Effector memory CD8-positive, alpha-beta T cell (primary cell): ENCODE data around the gene MSX1.

Experiments used
- ATAC-seq: fragments of 150-1000 bp; cut with Tn5 transposase; replicated peaks from 2 replicates; pipeline ENCODE4 v1.10.0; 2021; ENCODE audit warnings: mild to moderate bottlenecking, moderate library complexity
- DNase-seq, 3 experiments: peaks; one replicate each; pipeline ENCODE4 v3.0.0; 2021
- H3K27ac Mint-ChIP-seq, 2 donors: one replicate each; pipeline ENCODE4 v1.8.0; 2022; ENCODE audit warnings: mild to moderate bottlenecking in 2 of 2, mixed read lengths in 2 of 2, moderate library complexity in 2 of 2
- H3K27me3 Mint-ChIP-seq, 2 donors: one replicate each; pipeline ENCODE4 v1.8.0; 2022; ENCODE audit warnings: mixed read lengths in 2 of 2
- H3K36me3 Mint-ChIP-seq: one replicate; pipeline ENCODE4 v1.8.0; 2022; ENCODE audit warnings: mild to moderate bottlenecking, moderate library complexity, mixed read lengths; ENCODE audit not compliant: insufficient read depth
- H3K4me1 Mint-ChIP-seq, 2 donors: one replicate each; pipeline ENCODE4 v1.8.0; 2022; ENCODE audit warnings: low read depth in 2 of 2, mixed read lengths in 2 of 2
- H3K4me3 Mint-ChIP-seq, 2 donors: one replicate each; pipeline ENCODE4 v1.8.0; 2022; ENCODE audit warnings: mild to moderate bottlenecking in 2 of 2, mixed read lengths in 2 of 2, moderate library complexity in 2 of 2
- H3K9me3 Mint-ChIP-seq, 2 donors: one replicate each; pipeline ENCODE4 v1.8.0; 2022; ENCODE audit warnings: mixed read lengths in 2 of 2

Gene MSX1

DNA sequence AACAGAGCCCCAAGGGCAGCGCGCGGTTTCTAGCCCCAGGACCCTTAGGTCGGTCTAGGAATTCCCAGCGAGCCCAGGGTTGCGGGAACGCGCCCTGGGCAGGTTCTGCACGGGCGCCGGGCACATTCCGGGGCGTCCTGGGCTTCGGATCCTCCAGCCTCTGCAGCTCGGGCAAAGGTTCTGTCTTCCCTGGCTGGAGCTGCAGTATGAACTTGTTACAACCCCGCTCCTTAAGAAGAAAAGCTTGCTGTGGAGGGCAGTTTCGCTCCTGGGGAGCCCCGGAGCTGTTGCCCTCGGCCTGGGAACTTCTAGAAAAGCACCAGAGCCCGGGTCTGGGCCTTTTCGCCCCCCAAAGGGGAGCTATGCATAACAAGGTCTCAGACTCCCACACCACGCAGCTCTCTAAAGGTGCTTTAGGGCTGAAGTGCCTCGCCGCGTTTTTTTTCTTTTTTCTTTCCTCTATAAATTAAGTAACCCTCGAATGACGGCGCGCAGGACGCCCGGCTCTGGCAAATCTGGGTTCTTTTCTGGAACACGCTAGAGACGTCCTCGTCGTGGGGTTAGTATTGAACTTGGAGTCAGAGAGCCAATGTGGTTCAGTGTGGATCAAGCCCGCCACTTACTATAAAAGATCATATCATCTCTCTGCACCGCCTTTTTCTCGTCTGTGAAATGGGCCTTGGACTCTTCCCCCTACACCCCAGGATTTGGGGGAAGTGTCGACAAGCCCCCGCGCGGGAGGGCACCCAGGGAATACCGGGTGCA lies 5.7 kb downstream of the MSX1 start:
- Mint-ChIP-seq H3K36me3 (no peaks in the 10 kb centered on the region), H3K27me3 (peaks cover 35 to 76% of the 10 kb centered on the region in 2 donors), H3K9me3 (no peaks in the 10 kb centered on the region), H3K4me3 (no peak overlapping the region), H3K4me1 (peaks cover 15 to 25% of the 10 kb centered on the region in 2 donors), H3K27ac (no peak overlapping the region)
- no peak for DNase-seq
- no peak for ATAC-seq

DNA sequence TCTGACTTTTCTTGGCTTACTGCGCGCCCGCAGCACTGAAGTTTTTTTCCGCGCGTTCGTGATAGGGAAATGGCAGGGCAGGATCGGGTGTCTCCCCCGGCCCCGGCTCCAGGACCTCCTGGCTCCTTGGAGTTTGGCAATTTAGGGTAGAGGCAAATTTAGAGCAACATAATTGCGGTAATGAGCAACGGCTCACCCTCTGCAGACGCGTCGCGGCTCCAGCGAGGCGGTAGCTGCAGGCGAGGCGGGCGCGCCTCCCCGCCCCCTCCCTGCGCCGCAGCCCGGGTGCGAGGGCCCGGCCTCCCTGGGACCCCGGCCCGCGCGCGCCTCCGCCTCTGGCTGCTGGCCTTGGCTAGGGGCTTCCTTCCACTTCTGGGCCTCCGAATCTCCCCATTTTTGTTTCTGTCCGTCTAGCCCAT lies 6.2 kb downstream of the MSX1 start:
- Mint-ChIP-seq H3K4me1 (peaks cover 12 to 21% of the 10 kb centered on the region in 2 donors), H3K36me3 (no peaks in the 10 kb centered on the region), H3K27me3 (peaks cover 29 to 78% of the 10 kb centered on the region in 2 donors), H3K9me3 (no peaks in the 10 kb centered on the region), H3K27ac (no peak overlapping the region), H3K4me3 (peak overlapping the region; percentile 33 to 49)
- DNase-seq (no peak), ATAC-seq (no peak)

DNA sequence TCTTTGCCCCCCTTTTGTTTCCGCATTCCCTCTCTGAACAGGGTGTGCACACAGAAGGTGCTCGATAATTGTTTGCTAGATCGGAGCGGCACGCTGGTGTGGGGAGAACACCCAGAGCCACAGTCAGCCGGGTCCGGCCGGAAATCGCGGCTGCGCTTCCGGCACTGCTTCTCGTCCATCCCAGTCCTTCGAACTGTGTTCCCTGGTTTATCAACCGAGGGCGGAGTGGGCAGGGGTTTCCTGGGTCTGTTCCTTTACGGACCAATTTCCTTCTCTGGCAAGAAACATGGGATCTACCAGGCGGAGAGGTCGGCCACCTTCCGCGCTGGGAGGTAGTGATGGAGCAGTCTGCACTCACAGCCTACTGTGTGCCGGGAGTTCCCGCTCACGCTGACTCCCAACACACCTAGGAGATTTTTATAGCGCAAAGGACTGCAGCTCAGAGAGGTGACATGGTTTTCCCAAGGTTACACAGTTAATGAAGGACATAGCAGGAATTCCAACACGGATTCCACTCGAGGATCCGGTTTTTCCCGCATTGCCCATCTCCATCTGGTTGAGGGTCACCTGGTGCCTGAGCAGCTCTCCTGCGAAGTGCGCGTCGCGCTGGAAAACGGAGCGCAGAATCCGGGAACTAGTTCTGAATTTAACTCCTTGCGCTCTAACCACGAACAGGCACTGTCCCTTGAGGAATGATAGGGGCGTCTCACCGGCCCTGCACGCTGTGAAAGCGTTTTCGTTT lies 6.8 kb downstream of the MSX1 start:
- Mint-ChIP-seq H3K27ac (no peak overlapping the region), H3K4me3 (peak overlapping the region; percentile 33 to 49), H3K4me1 (peaks cover 11 to 16% of the 10 kb centered on the region in 2 donors), H3K9me3 (no peaks in the 10 kb centered on the region), H3K27me3 (peaks cover 23 to 79% of the 10 kb centered on the region in 2 donors), H3K36me3 (no peaks in the 10 kb centered on the region)
- ATAC-seq (no peak), DNase-seq (no peak)

DNA sequence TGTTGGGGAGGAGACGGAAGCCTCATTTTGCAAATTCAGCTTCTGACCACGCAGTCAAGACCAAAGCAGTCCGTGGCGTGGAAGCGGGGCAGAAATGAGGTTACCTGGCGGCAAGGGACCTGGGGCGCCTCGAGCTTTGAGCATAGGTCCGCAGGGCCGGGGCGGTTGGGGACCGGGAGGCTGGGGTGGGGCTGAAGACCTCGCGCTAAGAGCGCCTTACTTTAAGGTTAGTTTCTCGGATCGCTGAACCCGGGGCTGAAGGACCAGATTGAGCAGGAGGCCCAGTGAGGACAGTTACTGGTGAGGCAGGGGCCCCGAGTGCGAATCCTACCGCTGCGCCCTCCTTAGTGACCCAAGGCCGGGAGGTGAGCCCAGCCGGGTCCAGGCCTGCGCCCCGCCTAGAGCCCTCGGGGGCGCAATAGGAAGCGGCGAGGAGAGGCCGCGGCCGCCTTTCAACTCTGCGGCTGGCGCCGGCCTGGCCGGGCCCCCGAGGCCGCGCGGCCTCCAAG lies 7.5 kb downstream of the MSX1 start:
- Mint-ChIP-seq H3K4me1 (peaks cover 15 to 19% of the 10 kb centered on the region in 2 donors), H3K27me3 (peaks cover 17 to 77% of the 10 kb centered on the region in 2 donors), H3K27ac (no peak overlapping the region), H3K36me3 (no peaks in the 10 kb centered on the region), H3K4me3 (peak overlapping the region; percentile 33 to 49), H3K9me3 (no peaks in the 10 kb centered on the region)
- no peak for DNase-seq
- no peak for ATAC-seq

DNA sequence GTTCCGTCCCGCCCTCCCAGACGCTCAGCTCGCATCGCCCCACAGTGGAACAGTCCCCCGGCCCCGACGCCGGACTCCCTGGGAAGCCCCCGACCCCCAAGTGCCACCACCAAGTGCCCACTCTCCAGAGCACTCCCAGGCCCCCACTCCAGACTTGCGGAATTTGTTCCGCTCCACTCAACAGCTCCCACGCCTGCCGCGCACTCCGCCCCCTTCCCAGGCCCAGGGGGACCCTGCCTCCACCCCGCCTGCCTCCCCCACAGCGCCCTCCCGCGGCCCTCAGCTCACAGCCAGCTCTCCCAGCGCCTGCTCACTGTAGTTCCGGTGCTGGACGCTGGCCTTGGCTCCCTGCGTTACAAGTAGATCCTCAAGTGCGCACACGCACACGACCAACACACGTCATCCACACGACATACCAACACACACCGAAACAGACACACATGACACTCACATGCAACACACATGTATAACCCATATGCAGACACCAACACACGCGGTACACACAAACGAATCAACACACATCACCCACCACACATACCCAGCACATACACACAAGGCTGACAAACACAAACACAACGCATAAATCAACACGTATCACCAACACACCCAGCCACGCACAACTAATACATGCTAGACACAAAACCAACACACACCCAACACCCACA lies 8.0 kb downstream of the MSX1 start:
- H3K27me3 Mint-ChIP-seq, result peaks cover 11 to 74% of the 10 kb centered on the region in 2 donors
- no peaks in the 10 kb centered on the region for H3K36me3 Mint-ChIP-seq
- no peak overlapping the region for H3K4me3 Mint-ChIP-seq
- no peak overlapping the region for H3K27ac Mint-ChIP-seq
- no peaks in the 10 kb centered on the region for H3K9me3 Mint-ChIP-seq
- DNase-seq, result no peak
- H3K4me1 Mint-ChIP-seq, result peaks cover 15 to 19% of the 10 kb centered on the region in 2 donors
- no peak for ATAC-seq

DNA sequence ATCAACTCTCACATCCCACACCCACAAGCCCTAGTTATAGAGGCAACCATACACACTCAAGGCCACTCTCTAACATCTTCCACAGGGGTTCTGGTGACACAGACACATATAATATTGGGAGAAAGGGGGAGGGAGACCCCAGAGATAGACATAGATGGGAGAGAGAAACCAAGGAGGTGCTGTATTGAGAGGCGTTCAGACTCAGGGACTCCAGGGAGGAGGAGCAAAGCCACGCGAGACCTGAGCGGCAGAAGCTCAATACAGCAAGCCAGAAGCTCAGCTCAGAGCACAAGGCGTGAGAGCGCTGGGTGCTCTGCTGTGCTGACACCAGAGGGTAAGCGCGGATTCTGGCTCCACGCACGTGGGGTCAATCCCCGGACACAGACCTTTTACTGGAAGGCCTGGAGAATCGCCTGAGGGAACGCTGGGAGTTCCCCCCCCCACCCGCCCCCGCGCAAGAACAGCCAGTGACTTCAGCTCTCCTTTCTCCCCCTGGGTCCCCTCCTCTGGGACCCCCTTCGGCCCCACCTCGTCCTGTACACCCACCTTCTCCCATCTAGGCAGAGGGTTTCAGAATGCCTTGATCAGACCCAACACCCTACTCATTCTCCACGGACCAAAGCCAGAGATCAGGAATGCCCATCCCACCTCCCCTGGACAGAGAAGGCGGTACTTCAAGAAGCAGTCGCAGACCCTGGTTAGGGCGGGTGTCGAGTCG lies 8.7 kb downstream of the MSX1 start:
- Mint-ChIP-seq H3K36me3 (peaks cover 2% of the 10 kb centered on the region), H3K27me3 (peaks cover 4 to 71% of the 10 kb centered on the region in 2 donors), H3K27ac (no peak overlapping the region), H3K9me3 (no peaks in the 10 kb centered on the region), H3K4me3 (no peak overlapping the region), H3K4me1 (peaks cover 15 to 19% of the 10 kb centered on the region in 2 donors)
- DNase-seq, result no peak
- no peak for ATAC-seq

DNA sequence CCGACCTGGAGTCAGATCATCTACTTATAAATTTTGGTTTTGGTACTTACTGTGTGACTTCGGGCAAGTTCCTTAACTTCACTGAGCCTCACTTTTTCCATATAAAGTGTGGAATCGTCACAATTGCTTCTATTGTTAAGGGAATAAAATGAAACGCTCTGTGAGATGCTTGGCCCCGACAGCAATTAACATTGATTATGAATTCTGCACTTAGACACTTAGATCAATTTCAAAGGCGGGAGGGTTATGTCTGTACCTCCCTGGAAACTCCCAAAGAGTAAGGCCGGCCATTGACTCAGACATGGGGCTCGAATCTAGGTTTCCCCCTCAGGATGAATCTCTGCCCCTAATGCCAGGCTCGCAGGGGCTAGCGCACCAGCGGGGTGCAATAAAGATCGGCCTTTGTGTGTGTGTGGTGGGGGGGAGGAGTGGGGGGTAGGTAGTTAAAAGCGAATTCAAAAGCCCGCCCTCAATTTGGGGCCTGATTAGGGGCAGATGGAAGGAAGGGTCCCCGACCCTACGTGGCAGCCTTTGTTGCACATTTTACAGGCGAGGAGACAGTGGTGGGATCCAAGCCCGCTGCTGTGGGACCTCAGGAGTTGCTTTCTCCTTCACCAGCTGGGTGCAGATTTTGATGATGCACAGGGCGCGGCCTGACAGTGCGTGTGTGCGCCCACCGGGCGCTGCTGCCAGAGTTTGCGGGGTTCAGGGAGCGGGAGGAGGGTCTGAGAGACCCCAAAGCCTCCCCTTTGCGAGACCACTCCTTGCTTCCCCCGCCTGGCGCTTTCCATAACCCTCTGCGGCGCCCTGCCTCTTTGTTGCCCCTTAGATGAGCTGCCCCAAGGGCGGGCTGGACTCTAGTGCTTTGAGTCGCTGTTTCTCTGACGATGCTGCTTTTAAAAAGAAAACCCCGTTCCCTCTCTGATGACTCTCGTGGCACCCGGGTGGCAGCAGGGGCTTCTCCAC lies 9.6 kb downstream of the MSX1 start:
- Mint-ChIP-seq H3K4me1 (peaks cover 15 to 19% of the 10 kb centered on the region in 2 donors), H3K4me3 (no peak overlapping the region), H3K27me3 (peaks cover 0 to 73% of the 10 kb centered on the region in 2 donors), H3K9me3 (no peaks in the 10 kb centered on the region), H3K36me3 (peaks cover 2% of the 10 kb centered on the region), H3K27ac (no peak overlapping the region)
- ATAC-seq (no peak), DNase-seq (no peak)

DNA sequence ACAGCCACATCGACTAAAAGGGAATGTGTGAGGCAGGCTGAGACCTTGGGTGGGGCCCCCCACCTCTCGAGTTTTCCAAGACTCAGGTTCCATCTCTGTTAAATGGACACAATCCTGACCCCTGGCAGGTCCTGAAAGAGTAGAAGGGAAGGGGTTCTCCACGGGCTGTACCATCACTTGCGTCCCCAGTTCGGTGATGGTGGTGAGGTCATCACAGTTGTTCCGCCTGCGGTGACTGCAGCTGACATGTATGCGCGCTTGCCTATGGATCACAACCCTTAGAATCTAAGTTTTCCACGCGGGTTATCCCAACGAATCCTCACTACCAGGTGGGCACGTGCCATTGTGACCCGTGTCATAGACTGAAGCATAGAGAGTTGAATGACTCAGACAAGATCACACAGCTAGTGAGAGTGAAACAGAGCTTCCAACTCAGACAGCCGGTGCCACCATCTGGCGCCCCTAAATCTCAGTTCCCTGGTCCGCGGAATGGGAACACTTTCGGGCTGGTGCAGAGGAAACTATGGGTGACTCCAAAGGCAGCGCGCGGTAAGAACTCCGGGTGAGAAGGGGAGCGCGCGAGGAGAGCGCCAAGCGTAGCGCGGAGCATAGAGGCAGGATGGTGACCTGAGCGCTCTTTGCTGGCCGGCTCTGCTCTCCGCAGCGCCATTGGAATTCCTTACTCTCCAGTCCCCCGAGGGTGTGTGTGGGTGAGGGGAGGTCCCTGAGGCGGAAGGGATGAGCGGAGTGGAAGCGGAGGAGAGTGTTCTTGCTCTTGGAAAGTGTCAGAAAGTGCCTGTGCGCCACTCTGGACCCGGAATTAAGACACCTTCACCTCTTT lies 10.5 kb downstream of the MSX1 start:
- no peak for DNase-seq
- Mint-ChIP-seq H3K4me1 (peaks cover 15 to 19% of the 10 kb centered on the region in 2 donors), H3K27ac (no peak overlapping the region), H3K27me3 (peaks cover 0 to 72% of the 10 kb centered on the region in 2 donors), H3K9me3 (no peaks in the 10 kb centered on the region), H3K36me3 (peaks cover 2% of the 10 kb centered on the region), H3K4me3 (no peak overlapping the region)
- ATAC-seq, result no peak

DNA sequence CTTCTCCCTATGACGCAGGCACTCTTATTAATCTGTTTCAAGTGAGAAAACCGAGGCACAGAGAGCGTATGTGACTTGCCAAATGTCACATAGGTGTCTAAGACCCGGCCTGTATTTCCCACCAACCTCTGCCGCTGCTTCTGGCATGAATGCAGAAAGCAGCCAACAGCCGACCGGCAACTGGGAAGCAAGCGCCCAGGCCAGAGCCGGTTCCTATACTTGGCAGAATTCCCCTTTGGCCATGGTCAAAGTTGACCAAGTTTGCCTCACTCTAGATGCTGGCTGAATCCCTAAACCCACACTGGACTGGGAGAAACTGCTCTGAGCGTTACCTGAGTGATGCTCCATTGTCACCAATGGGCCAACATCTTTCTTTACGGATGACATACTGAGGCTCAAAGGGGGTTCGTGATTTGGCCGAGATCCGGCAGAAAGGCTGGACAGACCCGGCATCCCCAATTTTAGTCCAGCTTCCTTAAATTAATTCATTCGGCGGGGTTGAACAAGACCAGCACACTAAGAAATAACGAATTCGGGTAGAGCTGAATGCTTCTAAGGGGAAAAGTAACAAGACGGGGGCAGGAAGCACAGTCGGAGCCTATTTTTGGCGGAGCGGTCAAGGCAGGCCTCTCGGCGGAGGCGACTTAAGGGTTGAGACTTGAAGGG lies 11.2 kb downstream of the MSX1 start:
- H3K27ac Mint-ChIP-seq, result no peak overlapping the region
- peaks cover 15 to 16% of the 10 kb centered on the region in 2 donors for H3K4me1 Mint-ChIP-seq
- H3K9me3 Mint-ChIP-seq, result no peaks in the 10 kb centered on the region
- ATAC-seq, result no peak
- no peak overlapping the region for H3K4me3 Mint-ChIP-seq
- H3K36me3 Mint-ChIP-seq, result peaks cover 2% of the 10 kb centered on the region
- no peak for DNase-seq
- H3K27me3 Mint-ChIP-seq, result peaks cover 0 to 72% of the 10 kb centered on the region in 2 donors

DNA sequence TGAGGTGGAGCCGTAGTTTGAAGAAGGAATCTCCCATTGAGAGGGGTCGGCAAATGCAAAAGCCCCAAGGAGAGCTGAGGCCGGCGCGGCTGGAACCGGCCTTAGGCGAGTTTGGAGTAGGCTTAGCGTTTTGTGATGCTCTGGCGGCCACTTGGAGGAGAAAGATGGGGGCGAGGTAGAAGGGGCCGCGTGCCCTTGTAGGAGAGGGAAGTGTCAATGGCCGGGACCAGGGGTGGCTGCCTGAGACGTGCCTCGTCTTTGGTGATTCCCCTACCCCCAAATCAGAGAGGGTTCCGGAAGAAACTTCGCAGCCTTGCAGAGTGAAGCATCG lies 11.7 kb downstream of the MSX1 start:
- ATAC-seq, result no peak
- Mint-ChIP-seq H3K27me3 (peaks cover 0 to 71% of the 10 kb centered on the region in 2 donors), H3K27ac (no peak overlapping the region)

DNA sequence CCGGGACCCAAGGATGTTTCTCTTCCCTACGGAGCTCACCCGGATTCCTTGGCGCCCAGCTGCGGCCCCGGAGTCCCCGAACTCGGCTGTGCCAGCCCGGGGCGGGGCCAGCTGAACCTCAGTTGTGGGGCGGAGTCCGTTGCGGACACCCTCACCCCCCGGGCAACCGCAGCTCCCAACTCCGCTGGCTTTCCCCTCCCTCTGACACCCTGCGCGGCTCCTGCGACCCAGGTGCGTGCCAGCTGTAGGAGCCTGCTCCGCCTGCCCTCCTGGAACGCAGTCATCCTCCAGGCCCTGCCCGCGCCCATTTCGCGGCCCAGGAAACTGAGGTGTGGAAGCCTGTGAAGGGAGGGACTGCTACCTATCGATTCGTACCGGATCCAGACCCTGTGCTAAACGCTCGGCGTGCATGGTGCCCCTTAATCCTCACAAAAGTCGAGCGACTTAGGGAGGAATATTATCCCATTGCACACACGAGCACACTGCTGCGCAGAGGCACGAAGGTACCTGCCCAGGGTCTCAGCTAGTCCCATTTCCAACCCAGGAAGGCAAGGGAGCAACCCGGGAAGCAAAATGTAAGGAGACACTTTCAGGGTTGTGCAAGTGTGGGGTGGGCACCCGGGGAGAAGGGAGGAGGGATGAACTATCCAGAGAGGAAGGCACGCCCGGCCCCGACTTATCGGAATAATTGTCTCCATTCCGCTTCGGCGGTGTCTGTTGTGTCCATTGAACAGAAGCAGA lies 12.3 kb downstream of the MSX1 start:
- H3K36me3 Mint-ChIP-seq, result peaks cover 2% of the 10 kb centered on the region
- H3K4me3 Mint-ChIP-seq, result peak overlapping the region in 1 of 2 donors; percentile 28
- peaks cover 0 to 66% of the 10 kb centered on the region in 2 donors for H3K27me3 Mint-ChIP-seq
- H3K9me3 Mint-ChIP-seq, result no peaks in the 10 kb centered on the region
- H3K27ac Mint-ChIP-seq, result no peak overlapping the region
- DNase-seq (no peak), ATAC-seq (no peak)
- H3K4me1 Mint-ChIP-seq, result peaks cover 7 to 8% of the 10 kb centered on the region in 2 donors

More for the DNA sequence above, 11.7 kb downstream of the MSX1 start:
- peaks cover 2% of the 10 kb centered on the region for H3K36me3 Mint-ChIP-seq
- no peak overlapping the region for H3K4me3 Mint-ChIP-seq
- H3K4me1 Mint-ChIP-seq, result peaks cover 12% of the 10 kb centered on the region in 2 donors
- DNase-seq, result no peak
- no peaks in the 10 kb centered on the region for H3K9me3 Mint-ChIP-seq
